ENCODE results near the gene OSBPL9.

GRCh38 chr1:51634618-51635017 is 17.7 kb downstream of the OSBPL9 start:
- TF ChIP-seq TAF1 (IDR thresholded peaks at IDR 0.05; ENCODE audit: borderline replicate concordance, low read depth, low read length) (no peak), POLR2AphosphoS5 (IDR thresholded peaks at IDR 0.05; ENCODE audit: low read depth, low read length) (no peak), POLR2A (IDR thresholded peaks at IDR 0.05; ENCODE audit: low read depth, low read length) (no peak)

Measured in GM12892 (cell line).